ENCODE data around the gene GSG1L.

- TF ChIP-seq POLR2A (IDR thresholded peaks at IDR 0.05; ENCODE audit: low read length) (no peak), GATA1 (IDR thresholded peaks at IDR 0.05; ENCODE audit: low read depth, low read length) (no peak)
Measured at GRCh38 chr16:27805828-27806351, 257.6 kb downstream of the GSG1L start.

Measured in erythroblast (primary cell).